Measurements from ENCODE around the gene HOXA6.
A peak's percentile ranks its signal among the peaks of the same experiment; 100 is the strongest.

Gene HOXA6

DNA sequence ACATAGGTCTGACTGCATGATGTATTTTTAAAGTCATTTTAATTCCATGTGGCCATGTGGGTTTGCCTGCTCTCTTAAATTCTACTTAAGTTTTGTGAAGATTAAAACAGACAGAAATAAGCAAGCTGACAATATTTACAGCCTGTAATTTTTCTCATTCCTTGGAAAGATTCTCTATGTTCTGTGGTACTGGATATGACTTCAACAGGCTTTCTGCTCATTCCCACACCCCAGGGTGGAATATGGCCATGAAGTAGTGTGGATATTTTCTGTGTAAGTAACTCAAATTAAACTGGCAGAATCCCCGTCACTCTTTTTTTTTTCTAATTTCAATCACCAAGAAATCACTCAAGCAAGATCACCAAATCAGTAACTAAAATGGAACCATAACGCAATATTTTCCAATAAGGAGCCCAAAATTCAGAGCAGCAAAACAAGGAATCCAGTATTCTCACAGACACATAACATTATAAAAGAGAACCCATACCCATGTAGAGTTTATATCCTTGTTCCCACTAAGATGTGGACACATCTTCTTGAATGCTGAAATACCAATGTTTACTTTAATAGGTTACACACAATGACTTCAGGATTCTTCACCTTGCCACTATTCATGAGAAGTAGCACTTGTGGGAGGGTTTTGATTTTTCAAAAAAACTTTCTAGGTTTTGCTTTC is 9.8 kb downstream of the HOXA6 start:
- peak; percentile 66 for FAIRE-seq

DNA sequence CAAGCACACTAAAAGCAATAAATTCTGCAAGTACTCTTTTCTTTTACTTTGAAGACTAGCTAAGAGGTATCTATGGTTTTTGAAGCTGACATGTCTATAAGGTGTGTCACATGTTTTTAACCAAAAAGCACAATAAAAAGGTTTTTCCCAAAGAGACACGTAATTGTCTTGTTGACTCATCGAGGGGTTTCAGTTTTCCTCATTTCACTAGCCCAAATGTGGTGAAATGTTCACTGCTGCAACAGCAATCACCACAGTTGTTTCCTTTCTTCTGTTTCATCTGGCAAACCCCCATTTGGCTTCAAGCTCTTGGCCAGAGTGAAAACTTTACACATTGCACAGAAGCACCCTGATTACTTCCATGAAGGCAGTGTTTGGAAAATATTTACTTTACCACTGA is 13.2 kb downstream of the HOXA6 start:
- peak; percentile 66 for FAIRE-seq

DNA sequence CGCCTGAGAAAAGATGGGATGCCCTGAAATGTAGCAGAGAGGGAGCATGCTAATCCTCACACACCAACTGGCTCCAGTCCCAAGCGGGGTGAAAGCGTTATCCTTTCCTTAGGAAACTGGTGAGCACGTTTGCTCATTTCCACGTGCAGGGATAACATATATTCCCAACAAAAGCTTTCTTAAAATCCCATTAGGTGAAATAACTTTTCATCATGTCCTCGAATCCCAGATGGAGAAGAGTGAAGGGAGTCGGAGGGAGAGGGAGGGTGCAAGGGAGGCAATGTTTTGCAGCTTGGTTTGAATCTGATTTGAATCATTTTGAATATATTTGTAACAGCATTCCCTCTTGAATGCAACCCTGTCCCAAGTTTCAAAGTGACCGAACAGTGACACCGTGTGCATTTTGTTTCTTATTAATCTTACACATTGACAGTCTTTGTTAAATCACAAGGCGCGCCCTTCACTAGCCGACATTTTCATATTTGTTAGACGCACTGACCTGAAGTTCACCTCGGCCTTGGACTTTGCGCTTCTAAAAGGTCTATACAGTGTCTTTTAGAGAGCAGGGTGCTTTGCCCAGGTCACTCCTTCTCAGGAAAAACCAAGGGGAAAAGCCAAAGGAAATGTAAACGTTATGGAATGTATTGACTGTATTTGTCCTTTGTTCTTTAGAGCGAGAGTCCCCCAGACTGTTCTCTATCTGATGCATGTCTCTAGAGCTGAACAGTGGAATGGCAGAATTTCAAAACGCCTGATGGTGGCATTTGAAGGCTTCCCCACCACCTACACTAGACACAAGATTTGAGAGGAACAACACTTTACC is 14.0 kb downstream of the HOXA6 start:
- peak; percentile 37 for FAIRE-seq

- FAIRE-seq = peak; percentile 71
Measured at GRCh38 chr7:27132978-27133377, 14.6 kb downstream of the HOXA6 start.

- peak; percentile 56 for FAIRE-seq
Measured at GRCh38 chr7:27132214-27132613, 15.4 kb downstream of the HOXA6 start.

GRCh38 chr7:27131390-27131819 is 16.2 kb downstream of the HOXA6 start:
- peak; percentile 67 for FAIRE-seq

DNA sequence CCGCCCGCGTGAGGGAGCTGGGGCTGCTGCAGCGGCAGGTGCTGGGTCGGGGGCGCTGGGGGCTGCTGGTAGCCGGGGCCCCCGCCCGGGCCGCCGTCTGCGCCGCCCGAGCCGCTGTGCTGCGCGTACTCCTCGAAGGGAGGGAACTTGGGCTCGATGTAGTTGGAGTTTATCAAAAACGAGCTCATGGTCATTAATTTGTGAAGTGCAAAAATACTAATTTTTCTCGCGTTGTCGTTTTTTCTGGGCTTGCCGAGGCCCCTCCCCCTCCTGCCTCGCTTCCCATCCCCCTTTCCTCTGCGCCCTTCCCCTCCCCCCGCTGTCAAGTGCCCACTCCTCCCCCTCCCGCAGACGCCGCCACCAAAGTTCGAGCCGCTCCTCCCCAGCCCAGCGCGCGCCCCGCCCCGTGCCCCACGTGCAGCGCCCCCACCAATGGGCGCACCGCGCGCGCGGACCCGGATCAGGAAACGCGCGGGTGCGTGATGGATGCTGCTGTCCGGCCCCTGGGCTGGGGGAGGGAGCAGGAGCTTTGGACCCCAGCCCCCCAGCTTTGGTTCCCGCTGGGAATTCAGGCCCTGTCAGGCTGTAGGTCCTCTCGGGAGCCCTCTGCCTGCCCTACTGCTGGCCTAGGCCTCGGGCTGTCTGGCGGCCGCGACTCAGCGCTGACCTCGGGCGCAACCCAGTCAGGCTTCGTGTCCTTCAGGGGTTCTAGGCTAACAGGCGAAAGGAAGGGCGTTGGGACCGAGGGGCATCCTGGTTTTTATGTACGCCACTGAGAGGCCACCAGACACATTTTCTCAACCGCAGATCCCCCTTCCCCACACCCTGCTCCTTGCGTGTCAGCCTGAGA is 16.8 kb downstream of the HOXA6 start, which contains the start of gene HOXA4:
Gene HOXA4, minus strand, starts transcription at position 218 of the 850 bp plus-strand sequence. Its CDS starts 24 bp downstream, at position 194.
- FAIRE-seq = peak; percentile 50

- FAIRE-seq = no peak
Measured at GRCh38 chr7:27129729-27130539, 17.6 kb downstream of the HOXA6 start.

DNA sequence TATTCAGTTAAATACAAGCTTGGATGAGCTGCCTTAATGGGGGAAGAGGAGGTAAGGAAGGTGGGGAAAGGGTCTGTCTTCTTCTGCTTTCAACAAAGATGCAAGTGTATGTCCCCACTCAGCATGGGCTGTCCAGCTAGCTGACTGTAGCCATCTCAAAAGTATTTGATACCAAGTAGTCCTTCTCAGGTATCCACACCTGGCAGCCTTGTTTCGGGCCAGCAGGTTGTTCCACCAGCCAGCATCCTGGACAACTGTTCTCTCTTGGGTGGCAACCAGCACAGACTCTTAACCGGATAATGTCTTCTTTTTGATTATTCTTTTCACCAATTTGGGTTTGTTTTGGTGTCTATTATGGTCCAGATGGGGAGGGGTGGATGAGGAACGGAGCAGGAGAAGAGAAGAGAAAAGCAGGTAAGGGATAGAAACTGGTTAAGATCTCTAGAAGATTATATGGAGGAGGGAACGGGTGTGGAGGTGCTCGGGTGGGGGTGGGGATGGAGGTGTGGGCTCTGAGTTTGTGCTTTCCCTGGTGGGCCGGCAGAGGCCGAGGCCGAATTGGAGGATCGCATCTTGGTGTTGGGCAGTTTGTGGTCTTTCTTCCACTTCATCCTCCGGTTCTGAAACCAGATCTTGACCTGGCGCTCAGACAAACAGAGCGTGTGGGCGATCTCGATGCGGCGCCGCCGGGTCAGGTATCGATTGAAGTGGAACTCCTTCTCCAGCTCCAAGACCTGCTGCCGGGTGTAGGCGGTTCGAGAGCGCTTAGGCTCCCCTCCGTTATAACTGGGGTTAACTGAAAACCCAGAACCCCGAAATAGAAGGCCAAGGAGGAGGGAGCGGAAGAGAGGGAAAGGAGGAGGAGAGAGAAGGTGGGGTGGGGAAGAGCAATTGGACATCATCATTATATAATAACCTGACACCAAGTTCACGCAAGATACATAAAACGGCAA is 18.5 kb downstream of the HOXA6 start:
- FAIRE-seq = no peak

DNA sequence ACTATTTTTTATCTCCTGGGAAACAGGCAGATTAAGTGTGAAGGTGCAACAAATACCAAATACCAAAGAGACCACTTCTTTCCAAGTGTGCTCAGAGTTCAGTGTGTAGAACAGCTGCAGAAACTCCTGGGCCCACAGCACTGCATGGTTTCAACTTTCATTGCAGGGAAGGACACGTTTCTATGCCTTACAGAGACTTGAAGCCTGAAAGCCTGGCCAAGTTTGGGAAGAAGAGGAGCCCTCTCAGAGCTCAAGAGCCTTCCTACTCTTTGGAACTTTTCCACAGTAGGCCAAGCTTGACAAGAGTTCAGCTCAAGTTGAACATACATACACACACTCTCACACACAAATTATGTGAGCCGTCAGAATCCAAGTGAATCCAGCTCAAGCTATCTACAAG is 19.5 kb downstream of the HOXA6 start:
- peak; percentile 93 for FAIRE-seq

DNA sequence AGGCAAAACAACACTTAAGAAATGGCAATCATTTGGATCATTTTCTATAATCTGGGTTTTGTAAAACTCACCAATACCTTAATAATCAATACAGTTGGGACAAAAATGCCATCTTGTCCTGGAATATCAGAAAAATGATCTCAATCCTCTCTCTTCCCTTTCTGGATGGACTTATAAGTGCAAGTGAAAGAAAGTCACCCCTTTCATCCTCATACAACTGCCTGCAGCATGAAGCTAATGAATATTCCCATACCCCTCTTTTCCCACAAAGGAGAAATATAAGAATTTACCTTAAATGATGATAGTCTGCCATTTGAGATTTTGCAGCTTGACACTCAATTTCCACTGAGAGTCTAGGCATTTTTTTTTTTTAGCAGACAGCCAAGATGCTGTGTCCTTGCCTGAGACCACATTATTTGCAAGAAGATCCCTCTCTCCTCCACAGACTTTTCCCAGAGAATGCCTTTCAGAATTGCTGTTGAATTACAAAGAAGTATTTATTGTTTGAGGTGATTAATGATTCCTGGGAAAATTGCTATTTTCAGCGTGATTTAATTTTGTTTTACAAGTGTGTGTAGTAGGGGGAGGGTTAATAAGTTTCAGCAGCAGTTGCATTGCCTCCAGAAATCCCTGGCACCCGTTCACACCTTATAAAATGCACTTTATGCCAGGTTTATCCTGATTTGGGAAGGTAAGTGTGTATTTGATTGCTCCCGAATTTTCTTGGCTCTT is 20.8 kb downstream of the HOXA6 start:
- no peak for FAIRE-seq

- no peak for FAIRE-seq
Measured at GRCh38 chr7:27125986-27126394, 21.6 kb downstream of the HOXA6 start.

DNA sequence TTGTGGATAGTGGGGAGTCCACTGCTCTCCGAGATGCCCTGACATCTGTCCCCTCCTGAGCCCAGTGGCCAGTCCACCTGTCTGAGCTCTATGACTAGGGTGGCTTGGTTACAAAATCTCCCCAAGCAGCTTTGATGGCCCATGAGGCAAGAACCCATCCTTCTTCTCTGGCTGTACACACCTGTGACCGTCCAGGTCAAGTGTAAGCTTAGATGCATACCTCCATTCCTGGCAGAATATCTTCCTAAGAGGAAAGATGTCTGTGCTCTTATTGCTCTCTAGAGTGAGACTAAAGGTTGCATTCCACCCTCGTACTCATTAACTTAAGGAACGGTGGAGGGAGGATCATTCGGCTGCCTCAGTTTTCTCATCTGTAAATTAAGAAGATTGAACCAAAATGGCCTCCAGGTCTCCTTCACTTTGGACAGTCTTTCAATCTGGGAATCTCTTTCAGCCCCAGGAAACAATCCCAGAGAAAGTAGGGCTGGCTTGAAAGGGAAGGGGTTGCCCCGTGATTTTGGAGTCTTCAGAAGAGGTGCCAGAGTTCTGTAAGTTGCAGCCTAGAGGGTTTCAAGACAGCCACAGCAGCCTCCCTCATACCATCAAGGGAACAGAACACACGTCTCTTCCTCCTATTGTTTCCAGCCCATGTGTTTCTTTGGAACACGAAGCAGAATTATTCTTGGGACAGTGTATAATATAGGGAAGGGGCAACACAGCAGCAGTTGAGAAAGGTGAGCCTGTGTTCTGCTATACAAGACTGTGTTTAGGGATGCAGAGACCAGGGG is 22.5 kb downstream of the HOXA6 start:
- no peak for FAIRE-seq

DNA sequence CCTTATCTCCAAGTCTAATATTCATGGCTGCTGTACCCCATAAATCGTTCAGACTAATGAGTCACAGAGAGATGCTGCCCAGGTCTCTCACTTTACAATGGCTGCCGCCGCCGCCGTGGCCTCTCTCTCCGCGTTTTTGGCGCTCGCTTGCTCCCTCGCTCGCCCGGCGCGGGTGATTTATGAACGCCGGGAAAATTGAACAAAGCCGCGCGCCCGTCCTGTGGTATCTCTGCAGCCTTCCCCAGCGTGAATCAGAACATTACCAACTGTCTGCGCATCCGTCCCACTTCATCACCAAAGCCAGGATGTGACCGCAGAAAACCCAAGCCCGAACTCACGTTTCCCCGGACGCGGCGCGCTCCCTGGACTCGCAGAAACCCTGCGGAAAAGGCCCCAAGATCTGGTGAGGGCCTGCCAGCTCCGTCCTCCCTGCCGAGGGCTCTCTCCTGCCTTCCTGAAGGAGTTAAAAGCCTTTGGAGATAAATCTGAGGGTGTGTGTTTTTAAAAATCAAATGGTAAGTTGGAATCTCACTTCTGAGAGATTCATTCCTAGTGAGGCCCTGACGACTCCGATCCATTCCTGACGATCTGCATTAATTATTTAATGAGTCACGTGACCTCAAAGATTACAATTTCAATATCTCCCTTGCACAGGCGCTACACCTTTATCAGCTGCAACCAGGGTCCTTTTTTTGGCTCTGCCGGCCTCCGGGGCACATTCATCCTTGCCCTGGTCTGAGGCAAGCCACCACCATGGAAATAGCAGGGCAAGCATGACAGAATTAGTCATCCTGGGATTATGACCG is 23.3 kb downstream of the HOXA6 start:
- no peak for FAIRE-seq

DNA sequence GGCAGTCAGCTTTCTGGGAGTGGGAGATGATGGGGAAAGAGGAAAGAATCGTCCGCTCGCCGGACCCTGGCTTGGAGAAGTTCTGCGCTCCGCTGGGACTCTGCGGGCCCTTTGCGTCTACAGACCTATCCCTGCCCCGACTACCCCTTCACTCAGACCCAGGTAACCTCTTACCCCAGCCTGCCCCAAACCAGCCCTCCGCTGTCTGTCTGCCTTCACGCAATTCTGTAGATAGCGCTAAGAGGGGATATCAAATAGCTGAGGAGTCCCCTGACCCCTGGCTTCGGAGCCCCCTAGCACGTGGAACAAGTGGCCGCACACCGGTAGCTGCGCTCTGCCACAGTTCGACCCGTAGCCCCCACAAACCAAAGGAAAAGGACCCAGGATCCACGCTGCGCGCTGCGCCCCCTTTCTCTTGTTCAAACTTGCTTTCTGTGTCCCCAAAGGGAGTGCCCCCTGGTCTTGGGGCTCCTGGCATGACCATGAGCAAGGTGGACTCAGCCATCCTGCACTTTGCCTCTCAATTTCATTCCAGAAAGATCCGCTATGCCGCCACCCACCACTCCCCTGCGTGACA is 24.0 kb downstream of the HOXA6 start:
- FAIRE-seq = no peak

GRCh38 chr7:27123007-27123476 is 24.5 kb downstream of the HOXA6 start:
- peak; percentile 78 for FAIRE-seq

DNA sequence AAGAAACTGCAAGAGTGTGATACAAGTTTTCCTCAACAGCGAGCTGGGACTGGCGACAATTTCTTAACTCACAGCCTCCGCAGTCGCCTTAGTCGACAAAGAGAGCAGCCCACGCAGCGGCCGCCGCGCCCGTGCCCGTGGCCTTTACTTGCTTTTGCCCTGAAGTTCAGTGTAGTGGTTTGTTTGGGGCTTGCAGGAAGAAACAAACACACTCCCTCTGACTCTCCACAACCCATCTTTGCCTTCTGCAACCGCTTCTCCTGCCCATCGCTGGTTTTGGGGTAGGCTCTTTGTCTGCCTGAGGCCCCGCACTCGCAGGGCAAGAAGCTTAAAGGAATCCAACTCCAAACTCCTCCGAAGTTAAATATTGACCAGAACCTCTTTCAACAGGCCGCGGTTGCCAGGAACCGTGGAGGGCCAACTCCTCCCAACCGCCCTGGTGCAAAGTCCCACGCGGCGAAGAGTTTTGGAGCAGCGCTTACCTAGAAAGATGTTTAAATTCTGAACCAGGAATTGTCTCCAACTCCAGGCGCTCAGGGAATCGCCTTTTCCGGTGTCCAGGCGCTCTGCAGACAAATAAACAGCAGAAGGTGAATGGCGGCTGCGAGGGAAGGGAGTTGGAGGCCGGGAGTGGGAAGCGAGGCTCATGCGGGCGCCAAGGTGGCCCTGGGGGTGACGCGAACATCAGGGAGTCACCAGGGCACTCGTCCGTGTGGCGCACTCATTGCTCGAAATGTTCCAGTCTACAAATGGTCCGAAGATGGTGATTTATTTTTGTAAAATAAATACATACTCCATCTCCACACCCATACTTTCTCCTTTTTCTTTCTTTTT is 25.3 kb downstream of the HOXA6 start:
- no peak for FAIRE-seq

Measured in G401.6 (cell line).